MM.1S (cell line): Measurements from ENCODE around the gene MRPS15.

Experiments used
- CTCF ChIP-seq: fragments of 300-600 bp; sonication (generic); IDR thresholded peaks from 2 replicates; pipeline ENCODE4 v1.5.1; 2016; ENCODE audit warnings: antibody characterized with exemption, low read length, mixed read lengths
- EZH2 ChIP-seq: fragments of 300-600 bp; sonication (generic); optimal IDR thresholded peaks from 2 replicates; pipeline ENCODE3; 2017; ENCODE audit warnings: low read depth, mild to moderate bottlenecking, antibody characterized with exemption, low read length, mixed read lengths
- EZH2phosphoT487 ChIP-seq: fragments of 300-600 bp; sonication (generic); IDR thresholded peaks from 2 replicates; pipeline ENCODE4 v1.6.1; 2018; ENCODE audit warnings: antibody characterized with exemption, low read length

GRCh38 chr1:36487906-36488305 lies 23.7 kb upstream of the MRPS15 start:
- no peak for TF ChIP-seq EZH2
- TF ChIP-seq CTCF = no peak
- TF ChIP-seq EZH2phosphoT487 = no peak
